Muscle layer of duodenum (tissue), 2 donors: ENCODE results near the gene SNX30.

Source experiments
- H3K27ac ChIP-seq: one replicate; pipeline ENCODE4 v1.7.0; 2013; ENCODE audit warnings: mild to moderate bottlenecking, low read length
- H3K27me3 ChIP-seq: one replicate; pipeline ENCODE4 v1.7.0; 2013; ENCODE audit warnings: low read depth, mild to moderate bottlenecking, control low read depth, low read length
- H3K36me3 ChIP-seq, 2 donors: one replicate each; pipeline ENCODE4 v1.7.0; 2013; ENCODE audit warnings: low read length in 2 of 2, control low read depth in 1 of 2, mild to moderate bottlenecking in 1 of 2; ENCODE audit not compliant: insufficient read depth in 2 of 2, control insufficient read depth in 1 of 2
- H3K4me1 ChIP-seq, 2 donors: one replicate each; pipeline ENCODE4 v1.7.0; 2013; ENCODE audit warnings: low read length in 2 of 2, mild to moderate bottlenecking in 2 of 2, control low read depth in 1 of 2, moderate library complexity in 1 of 2; ENCODE audit not compliant: insufficient read depth in 2 of 2, control insufficient read depth in 1 of 2
- H3K4me3 ChIP-seq, 2 donors: one replicate each; pipeline ENCODE4 v1.7.0; 2013; ENCODE audit warnings: low read length in 2 of 2, low read depth in 1 of 2, mild to moderate bottlenecking in 1 of 2
- H3K9me3 ChIP-seq, 2 donors: one replicate each; pipeline ENCODE4 v1.7.0; 2013; ENCODE audit warnings: low read length in 2 of 2, control low read depth in 1 of 2, mild to moderate bottlenecking in 1 of 2; ENCODE audit not compliant: control insufficient read depth in 1 of 2
- donor health status: healthy.

SNX30 gene

GRCh38 chr9:112873773-112874405 lies 123.3 kb downstream of the SNX30 start:
- no peak overlapping the region for H3K4me3 ChIP-seq
- H3K9me3 ChIP-seq, result no peaks in the 10 kb centered on the region
- no peak overlapping the region for H3K27ac ChIP-seq
- peaks cover 11 to 37% of the 10 kb centered on the region in 2 donors for H3K36me3 ChIP-seq
- H3K4me1 ChIP-seq, result no peaks in the 10 kb centered on the region
- no peaks in the 10 kb centered on the region for H3K27me3 ChIP-seq

GRCh38 chr9:112878752-112879151 lies 128.2 kb downstream of the SNX30 start:
- Histone ChIP-seq H3K27ac (no peak overlapping the region), H3K4me1 (no peaks in the 10 kb centered on the region), H3K36me3 (peaks cover 9 to 29% of the 10 kb centered on the region in 2 donors), H3K27me3 (no peaks in the 10 kb centered on the region), H3K9me3 (no peaks in the 10 kb centered on the region), H3K4me3 (no peak overlapping the region)

- Histone ChIP-seq H3K4me3 (no peak overlapping the region), H3K36me3 (peaks cover 3 to 26% of the 10 kb centered on the region in 2 donors), H3K27me3 (no peaks in the 10 kb centered on the region), H3K27ac (no peak overlapping the region), H3K4me1 (no peaks in the 10 kb centered on the region), H3K9me3 (no peaks in the 10 kb centered on the region)
Measured at GRCh38 chr9:112880650-112881049, 130.1 kb downstream of the SNX30 start.

GRCh38 chr9:112881331-112881730 lies 130.8 kb downstream of the SNX30 start:
- H3K4me3 ChIP-seq, result no peak overlapping the region
- no peaks in the 10 kb centered on the region for H3K4me1 ChIP-seq
- H3K27me3 ChIP-seq, result no peaks in the 10 kb centered on the region
- no peaks in the 10 kb centered on the region for H3K9me3 ChIP-seq
- no peak overlapping the region for H3K27ac ChIP-seq
- peaks cover 3 to 21% of the 10 kb centered on the region in 2 donors for H3K36me3 ChIP-seq

GRCh38 chr9:112884101-112884500 lies 133.5 kb downstream of the SNX30 start:
- H3K4me1 ChIP-seq, result no peaks in the 10 kb centered on the region

GRCh38 chr9:112884721-112885120 lies 134.2 kb downstream of the SNX30 start:
- Histone ChIP-seq H3K27ac (no peak overlapping the region), H3K36me3 (peaks cover 3 to 12% of the 10 kb centered on the region in 2 donors), H3K27me3 (peaks cover 5% of the 10 kb centered on the region), H3K9me3 (no peaks in the 10 kb centered on the region), H3K4me3 (no peak overlapping the region), H3K4me1 (no peaks in the 10 kb centered on the region)

More at GRCh38 chr9:112884101-112884500, 133.5 kb downstream of the SNX30 start:
- Histone ChIP-seq H3K27me3 (no peaks in the 10 kb centered on the region), H3K36me3 (peaks cover 3 to 12% of the 10 kb centered on the region in 2 donors), H3K4me3 (no peak overlapping the region), H3K9me3 (no peaks in the 10 kb centered on the region), H3K27ac (no peak overlapping the region)

- Histone ChIP-seq H3K4me1 (peaks cover 0 to 4% of the 10 kb centered on the region in 2 donors), H3K27ac (no peak overlapping the region), H3K9me3 (no peaks in the 10 kb centered on the region), H3K4me3 (no peak overlapping the region), H3K36me3 (peaks cover 3 to 12% of the 10 kb centered on the region in 2 donors), H3K27me3 (peaks cover 11% of the 10 kb centered on the region)
Measured at GRCh38 chr9:112885324-112885723, 134.8 kb downstream of the SNX30 start.

- Histone ChIP-seq H3K27ac (no peak overlapping the region), H3K36me3 (peaks cover 0 to 2% of the 10 kb centered on the region in 2 donors), H3K9me3 (no peaks in the 10 kb centered on the region), H3K27me3 (peaks cover 21% of the 10 kb centered on the region), H3K4me1 (peaks cover 0 to 10% of the 10 kb centered on the region in 2 donors), H3K4me3 (no peak overlapping the region)
Measured at GRCh38 chr9:112886351-112886750, 135.8 kb downstream of the SNX30 start.

- H3K4me3 ChIP-seq, result no peak overlapping the region
- peaks cover 23% of the 10 kb centered on the region for H3K27me3 ChIP-seq
- no peak overlapping the region for H3K27ac ChIP-seq
- H3K4me1 ChIP-seq, result peaks cover 0 to 10% of the 10 kb centered on the region in 2 donors
- H3K36me3 ChIP-seq, result no peaks in the 10 kb centered on the region
- H3K9me3 ChIP-seq, result no peaks in the 10 kb centered on the region
Measured at GRCh38 chr9:112887381-112887780, 136.8 kb downstream of the SNX30 start.

- H3K27me3 ChIP-seq, result peaks cover 23% of the 10 kb centered on the region
- H3K4me1 ChIP-seq, result peaks cover 0 to 10% of the 10 kb centered on the region in 2 donors
- H3K4me3 ChIP-seq, result peak within 1 kb of the TSS; percentile 3 to 55
- H3K9me3 ChIP-seq, result no peaks in the 10 kb centered on the region
- H3K27ac ChIP-seq, result no peak within 1 kb of the TSS
- no peaks in the 10 kb centered on the region for H3K36me3 ChIP-seq
Measured at GRCh38 chr9:112890106-112891081, 139.8 kb downstream of the SNX30 start, which contains the start of gene SLC46A2. Gene SLC46A2, minus strand, starts transcription at chr9:112890876. Its CDS starts 195 bp downstream, at chr9:112890681.

GRCh38 chr9:112891521-112891920 lies 141.0 kb downstream of the SNX30 start:
- Histone ChIP-seq H3K27me3 (peaks cover 23% of the 10 kb centered on the region), H3K4me1 (peaks cover 0 to 10% of the 10 kb centered on the region in 2 donors), H3K27ac (no peak overlapping the region), H3K4me3 (no peak overlapping the region), H3K36me3 (no peaks in the 10 kb centered on the region), H3K9me3 (no peaks in the 10 kb centered on the region)
